Central memory CD4-positive, alpha-beta T cell (primary cell): Measurements from ENCODE around the gene TRPV6.

Experiments used
- DNase-seq: peaks from one replicate; pipeline ENCODE4 v3.0.0; 2022
- total RNA-seq, 3 experiments: gene quantifications; one replicate each; lab custom pipeline; 2026; lab: John Stamatoyannopoulos, UW

TRPV6 gene
- total RNA-seq: 0 to 0.19 (median 0.07) reads per million in 3 experiments

DNA sequence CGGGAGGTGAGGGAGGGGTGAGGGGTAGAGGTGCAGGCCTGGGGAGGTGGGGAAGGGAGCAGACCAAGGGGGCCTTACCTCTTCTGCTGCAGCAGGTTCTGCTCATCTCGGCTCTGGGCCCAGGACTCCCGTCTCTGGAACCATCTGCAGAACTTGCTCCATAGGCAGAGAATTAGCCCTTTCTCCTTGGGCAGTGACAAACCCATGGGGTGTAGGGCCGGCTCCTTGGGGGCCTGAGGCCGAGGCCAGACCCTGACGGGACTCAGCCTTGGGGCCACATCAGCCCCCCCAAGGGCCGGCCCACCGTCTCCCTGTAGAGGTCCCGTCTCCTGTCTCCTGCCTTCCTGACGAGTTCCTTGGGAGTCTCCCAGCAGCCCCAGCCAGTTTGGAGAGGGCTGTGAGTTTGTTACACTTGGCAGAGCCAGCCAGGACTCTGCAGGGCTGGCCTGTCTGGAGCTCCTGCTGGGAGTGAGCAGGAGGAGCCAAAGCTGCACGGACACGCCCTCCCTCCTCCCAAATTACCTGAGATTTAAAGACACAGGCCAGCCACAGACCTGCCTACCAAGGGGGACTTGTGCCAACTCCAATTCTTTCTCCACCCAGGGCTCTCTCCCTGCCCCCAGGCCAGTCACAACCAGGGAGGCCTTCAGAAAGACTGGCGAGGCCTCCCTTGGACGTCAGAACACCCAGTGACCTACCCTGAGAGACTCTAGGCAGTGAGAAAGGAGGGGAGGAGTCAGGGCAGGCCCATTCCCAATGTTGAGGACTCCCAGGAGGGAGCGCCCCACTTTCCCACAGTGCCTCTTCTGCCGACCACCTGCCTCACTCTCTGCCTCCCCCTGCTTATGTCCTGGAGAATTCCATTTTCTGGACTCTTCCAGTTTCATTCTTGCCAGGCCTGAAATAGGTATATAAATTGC is at the start of gene TRPV6:
TSS of gene TRPV6 (minus strand) at position 435 of the 920 bp plus-strand sequence.
- no peak for DNase-seq

DNA sequence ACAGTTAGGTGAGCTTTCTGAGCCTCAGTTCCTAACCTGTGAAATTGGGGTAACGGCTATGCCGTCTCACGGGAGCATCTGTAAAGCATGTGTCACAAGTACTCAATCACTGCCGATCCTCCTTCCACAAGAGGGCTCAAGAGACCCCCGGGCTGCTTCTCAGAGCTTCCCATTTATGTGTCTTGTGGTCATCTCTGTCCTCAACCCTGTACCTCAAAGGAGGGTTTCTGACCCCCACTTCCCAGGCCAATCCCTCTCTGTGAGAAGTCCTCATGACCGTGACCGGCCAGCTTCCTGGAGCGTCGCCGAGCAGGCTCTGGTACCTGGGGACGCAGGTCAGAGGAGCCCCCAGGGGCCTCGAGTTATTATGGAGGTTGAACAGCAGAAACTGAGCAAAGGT is 48.5 kb upstream of the TRPV6 start:
- no peak for DNase-seq

DNA sequence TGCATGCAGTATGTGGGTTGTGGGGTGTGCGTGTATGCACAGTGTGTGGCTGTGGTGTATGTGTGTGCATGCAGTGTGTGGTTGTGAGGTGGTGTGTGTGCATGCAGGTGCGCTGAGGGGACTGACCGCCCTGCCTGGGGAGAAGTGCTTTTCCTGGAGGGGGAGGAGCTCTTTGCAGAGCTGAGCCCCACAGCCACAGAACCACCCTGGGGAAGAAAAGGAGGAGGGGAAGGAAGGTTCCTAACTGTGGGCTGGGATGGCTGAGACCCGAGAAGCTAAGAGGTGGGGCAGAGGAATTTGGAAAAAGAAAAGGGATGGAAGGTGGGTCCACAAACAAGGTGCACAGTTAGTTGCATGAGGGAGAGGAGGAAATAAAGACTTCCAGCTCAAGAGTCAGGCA is 48.1 kb upstream of the TRPV6 start, which contains the start of gene TRPV5:
TSS of gene TRPV5 (minus strand) at position 123 of the 400 bp plus-strand sequence. CDS start 287 bp downstream, outside the sequence.
- no peak for DNase-seq

DNA sequence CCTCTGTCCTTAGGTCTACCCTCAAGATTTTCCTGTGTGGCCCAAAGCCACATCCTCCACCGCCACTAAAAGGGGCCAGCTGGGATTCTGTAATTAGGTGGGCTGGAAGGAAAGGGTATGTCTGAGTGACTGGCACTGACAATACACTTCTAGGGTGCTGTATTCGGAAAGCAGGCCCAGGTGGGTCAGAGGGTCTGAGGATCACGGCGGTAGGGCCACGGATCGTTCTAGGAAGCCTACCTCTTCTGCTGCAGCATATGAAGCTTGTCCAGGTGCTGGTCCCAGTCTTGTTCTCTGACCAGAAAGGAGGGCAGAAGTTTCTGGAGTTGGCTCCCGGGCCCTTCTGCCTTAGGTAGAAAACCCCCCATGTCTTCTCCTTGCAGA is 47.5 kb upstream of the TRPV6 start:
- DNase-seq: no peak

DNA sequence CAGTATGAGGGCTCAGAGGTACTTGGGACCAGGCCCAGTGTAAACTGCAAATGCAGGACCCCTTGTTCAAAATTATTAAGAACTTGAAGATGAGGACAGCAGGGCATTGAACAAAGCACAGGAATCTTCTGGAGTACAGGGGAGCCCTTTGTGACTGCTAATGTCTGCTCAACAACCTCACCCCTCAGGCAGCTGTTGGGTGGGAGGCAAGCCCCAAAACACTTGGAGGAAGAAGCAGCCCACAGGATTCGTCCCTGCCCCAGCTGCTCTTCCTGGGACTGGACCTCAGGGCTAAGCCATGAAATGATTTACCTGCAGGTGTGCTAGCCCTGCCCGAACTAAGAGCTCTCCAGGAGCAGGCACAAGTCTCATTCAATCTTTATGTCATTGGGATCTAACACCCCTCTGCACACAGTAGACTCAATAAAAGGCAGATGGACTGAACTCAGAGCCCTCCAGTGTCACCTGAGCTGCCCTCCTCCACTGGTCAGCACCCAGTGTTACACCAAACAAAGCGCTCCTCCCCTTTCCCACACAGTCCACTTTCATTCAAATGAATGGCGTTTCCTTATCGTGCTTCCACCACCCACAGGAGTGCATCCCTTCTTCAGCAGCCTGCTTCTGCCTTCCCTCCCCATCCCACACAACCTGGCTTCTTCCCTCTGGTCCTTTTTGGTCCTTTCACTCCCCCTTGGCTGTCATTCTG is 47.0 kb upstream of the TRPV6 start:
- DNase-seq: no peak

DNA sequence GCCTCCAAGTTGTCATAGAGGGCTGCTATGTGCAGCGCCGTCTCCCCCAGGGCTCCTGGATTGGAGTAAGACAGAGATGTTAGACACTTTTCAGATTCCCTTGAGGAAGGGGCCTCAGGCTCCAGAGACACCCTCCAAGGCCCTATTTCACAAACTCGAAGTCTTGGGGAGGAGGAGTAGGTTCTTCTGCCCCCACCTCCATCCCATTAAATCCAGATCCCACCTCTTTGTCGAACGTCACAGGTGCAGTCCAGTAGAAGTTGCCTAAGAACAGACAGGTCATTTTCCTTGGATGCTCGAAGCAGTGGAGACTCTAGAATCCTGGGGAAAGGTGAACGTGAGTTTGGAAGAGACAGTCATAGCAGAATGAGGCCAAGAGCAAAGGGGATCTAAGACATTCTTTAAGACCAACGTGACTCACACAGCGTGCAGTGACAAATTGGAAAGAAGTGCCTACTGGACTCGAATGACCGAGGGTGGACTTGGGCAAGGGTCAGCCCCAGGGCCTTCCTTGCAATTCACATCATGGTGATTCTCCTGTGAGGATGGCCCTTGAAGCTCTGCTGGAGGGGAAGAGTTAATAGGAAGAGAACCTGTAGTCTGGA is 44.7 kb upstream of the TRPV6 start:
- DNase-seq: no peak

GRCh38 chr7:142927949-142928348 is 42.4 kb upstream of the TRPV6 start:
- DNase-seq: no peak

- no peak for DNase-seq
Observed at GRCh38 chr7:142927085-142927745, 41.7 kb upstream of the TRPV6 start.

- DNase-seq: no peak
Observed at GRCh38 chr7:142925413-142925812, 39.9 kb upstream of the TRPV6 start.

- no peak for DNase-seq
Observed at GRCh38 chr7:142923391-142923790, 37.8 kb upstream of the TRPV6 start.

DNA sequence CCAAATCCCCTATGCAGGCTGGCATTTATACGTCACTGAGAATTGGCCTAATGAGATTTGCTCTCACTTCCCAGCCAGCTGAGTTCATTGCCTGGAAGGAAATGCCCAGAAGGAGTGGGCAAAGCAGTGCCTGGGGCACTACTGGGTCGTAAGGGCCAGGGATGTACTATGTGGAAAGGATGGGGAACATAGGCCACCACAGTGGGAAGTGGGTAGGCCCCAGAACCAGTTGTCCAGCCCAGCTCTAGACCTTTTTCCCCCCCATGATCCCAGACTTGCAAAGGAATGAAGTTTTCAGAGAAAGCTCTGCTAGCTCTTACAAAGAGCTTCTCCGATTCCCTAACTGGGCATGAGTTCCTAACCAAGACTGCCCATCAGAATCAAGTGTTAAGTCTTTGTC is 34.1 kb upstream of the TRPV6 start:
- DNase-seq: no peak

DNA sequence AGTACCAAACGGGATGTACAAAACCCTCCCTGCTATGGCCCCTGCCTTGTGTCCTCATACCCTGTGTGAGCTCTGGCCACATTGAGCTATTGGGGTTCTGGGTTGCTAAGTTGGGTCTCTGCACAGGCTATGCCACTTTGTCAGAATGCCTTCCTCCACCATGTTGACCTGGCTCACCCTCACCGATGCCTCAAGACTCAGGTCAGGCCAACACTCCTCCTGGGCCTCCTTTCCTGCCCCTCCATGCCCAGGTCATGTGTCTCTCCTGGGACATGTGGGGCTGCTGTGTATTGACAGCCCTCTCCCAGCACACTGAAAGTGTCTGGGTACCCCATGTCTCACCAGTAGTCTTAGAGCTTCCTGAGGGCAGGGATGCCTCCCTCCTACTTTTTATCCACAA is 33.4 kb upstream of the TRPV6 start:
- DNase-seq: no peak

- DNase-seq: no peak
Observed at GRCh38 chr7:142917447-142917846, 31.9 kb upstream of the TRPV6 start.

DNA sequence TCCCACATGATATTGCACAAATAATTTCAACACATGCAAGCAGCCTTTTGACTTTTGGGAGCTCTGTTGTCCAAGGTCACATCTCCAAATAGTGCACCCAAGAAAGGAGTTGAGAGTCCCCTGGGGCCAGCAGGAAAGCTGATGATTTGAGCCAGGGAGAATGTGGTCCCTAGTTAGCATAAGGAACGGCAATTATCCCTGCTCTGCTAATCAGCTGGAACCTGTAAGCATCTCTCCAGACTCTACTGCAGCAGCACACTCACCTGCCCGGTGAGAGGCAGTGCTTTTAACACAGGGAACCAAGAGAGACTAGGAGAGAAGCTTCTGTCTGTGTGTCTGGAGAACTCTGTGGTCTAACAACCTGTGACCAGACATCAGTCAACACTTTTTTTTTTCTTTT is 31.0 kb upstream of the TRPV6 start:
- no peak for DNase-seq

DNA sequence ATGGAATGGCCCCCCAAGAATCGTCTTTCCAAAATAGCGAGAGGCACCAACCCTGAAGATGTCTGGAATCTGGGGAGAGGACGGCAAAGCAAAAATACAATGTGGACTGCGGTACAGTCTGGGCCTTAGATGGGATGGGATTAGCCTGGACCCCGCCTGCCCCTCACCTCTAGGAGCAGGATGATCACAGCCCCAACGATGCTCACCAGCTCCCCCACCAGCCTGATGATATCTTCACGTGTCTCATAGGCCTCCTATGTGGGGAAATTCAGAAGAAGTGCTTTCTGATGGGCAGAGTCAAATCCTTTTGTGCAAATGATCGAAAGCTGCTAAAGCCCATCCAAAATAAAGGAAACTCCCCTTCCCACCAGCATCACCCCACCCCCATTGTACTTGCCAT is 29.8 kb upstream of the TRPV6 start:
- DNase-seq: no peak

DNA sequence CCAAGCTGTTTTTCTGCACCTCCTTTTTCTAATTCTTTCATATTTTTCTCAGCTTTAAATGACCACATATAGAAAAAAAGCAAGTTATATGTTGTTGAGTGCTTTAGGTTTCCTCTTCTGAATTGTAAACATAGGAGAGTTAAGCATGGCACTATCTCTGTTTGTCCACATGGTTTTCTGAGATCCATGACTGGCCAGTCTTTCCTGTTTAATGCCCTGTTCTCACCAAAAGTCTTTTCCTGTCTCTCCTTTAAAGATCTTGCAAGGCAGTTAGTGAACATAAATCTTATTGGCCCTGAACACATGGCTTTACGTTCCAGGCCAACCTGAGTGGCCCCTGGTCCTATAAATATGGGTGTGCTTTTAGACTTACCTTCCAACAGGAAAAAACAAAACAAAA is 28.6 kb upstream of the TRPV6 start:
- no peak for DNase-seq

DNA sequence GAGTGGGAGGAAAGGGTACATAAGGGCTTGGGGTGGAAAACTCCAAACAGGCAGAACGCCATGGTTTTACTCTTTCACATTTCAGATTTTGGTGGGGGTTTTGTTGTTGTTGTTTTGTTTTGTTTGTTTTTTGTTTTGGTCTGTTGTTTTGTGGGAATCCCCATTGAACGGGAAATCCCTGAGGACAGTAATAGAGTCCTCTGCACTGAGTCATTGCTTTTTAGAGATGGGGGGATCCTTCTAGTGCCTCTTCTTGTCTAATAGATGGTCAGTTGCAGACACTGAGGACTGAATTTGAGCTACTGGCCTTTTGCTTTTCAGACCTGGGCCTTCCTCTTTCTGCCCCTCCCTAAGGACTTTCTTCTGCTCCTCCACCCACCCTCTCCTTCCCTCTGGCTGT is 28.0 kb upstream of the TRPV6 start:
- DNase-seq: no peak

DNA sequence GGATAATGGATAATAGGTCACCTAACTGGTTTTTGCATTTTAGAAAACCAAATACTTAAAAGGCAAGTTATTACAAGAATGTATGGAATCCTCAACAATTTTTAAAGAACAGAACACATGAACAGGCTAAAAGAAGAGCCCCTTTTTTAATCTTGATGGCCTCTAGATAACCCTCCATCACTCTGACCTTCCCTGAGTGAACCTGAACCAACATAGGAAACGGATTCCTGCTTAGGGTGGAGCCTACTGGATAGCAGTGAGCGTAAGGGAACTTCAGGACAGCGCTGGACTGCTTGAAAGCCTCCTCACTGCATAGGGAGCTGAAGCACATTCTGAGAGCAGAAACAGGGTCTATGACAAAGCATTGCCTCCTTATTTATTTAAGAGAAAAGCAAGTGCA is 27.5 kb upstream of the TRPV6 start:
- no peak for DNase-seq

DNA sequence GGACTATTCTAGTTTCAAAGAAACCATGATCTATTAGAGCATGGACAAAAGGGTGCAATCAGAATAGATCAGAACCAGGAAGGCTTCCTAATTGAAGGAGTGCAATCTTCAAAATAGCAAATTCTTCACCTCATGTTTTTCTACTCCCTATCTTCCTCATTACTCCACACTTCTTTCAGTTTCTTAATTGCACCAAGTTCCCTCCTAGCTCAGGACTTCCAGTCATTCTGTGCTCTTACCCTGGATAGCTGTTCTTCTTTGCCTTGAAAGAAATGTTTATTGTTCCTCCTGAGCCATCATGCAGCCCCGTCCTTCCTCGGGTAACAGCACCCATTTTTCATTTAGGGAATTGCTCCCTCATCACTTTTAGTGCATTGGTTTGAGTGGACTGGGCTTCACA is 24.9 kb upstream of the TRPV6 start:
- no peak for DNase-seq

GRCh38 chr7:142910031-142910433 is 24.5 kb upstream of the TRPV6 start:
- DNase-seq: no peak

GRCh38 chr7:142908921-142909890 is 23.7 kb upstream of the TRPV6 start:
- no peak for DNase-seq

DNA sequence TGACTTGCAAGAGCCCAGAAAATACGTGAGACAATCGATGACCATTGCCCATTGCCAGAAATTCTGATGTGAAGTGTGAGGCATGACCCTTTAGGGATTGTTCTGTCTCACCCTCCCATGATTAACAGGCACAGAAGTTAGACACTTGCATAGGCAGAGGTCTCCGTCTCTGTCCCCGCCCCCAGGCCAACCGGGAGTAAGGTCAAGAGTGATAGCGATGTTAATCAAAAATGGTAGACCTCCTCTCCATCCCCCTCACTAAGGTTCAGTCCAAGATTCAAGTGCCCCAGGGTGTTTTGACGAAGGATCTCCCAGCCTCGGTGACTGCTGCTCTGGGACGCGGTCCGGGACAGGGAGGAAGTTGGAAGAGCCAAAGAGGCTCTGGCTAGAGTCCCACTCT is 22.7 kb upstream of the TRPV6 start:
- no peak for DNase-seq
